Activated naive CD4-positive, alpha-beta T cell treated with anti-CD3 and anti-CD28 coated beads, Interleukin-2, amount 10 ng/mL, durations not matched to agents 7 days and 5 days (primary cell): ENCODE data around the gene NOS1.
"Not testable (repeated sequence)": the region's sequence is repeated elsewhere in the genome, so short reads cannot be mapped to it uniquely, and the experiment has no call there.

Source experiments
- CTCF ChIA-PET: fragments of 350-600 bp; sonication (Branson Sonifier 250); formaldehyde crosslinking; loops from one replicate; lab custom pipeline; 2021; ENCODE audit warnings: antibody characterized with exemption; lab: Charles Lee
- DNase-seq: peaks from one replicate; pipeline ENCODE4 v3.0.0-alpha.2; 2020
- H3K27ac Mint-ChIP-seq: one replicate; pipeline ENCODE4 v1.8.0; 2021; ENCODE audit warnings: mild to moderate bottlenecking, moderate library complexity, mixed read lengths
- H3K27me3 Mint-ChIP-seq: one replicate; pipeline ENCODE4 v1.8.0; 2021; ENCODE audit warnings: mild to moderate bottlenecking, mixed read lengths
- H3K36me3 Mint-ChIP-seq: one replicate; pipeline ENCODE4 v1.8.0; 2021; ENCODE audit warnings: mixed read lengths
- H3K4me1 Mint-ChIP-seq: one replicate; pipeline ENCODE4 v1.8.0; 2021; ENCODE audit warnings: mixed read lengths
- H3K4me3 Mint-ChIP-seq: one replicate; pipeline ENCODE4 v1.8.0; 2021; ENCODE audit warnings: mild to moderate bottlenecking, moderate library complexity, mixed read lengths
- H3K9me3 Mint-ChIP-seq: one replicate; pipeline ENCODE4 v1.8.0; 2021; ENCODE audit warnings: mixed read lengths

The NOS1 gene

GRCh38 chr12:117213295-117213808 is 148.1 kb downstream of the NOS1 start:
- Mint-ChIP-seq H3K9me3 (no peaks in the 10 kb centered on the region), H3K36me3 (no peaks in the 10 kb centered on the region), H3K27ac (no peak overlapping the region), H3K4me1 (no peaks in the 10 kb centered on the region), H3K4me3 (no peak overlapping the region), H3K27me3 (peaks cover 32% of the 10 kb centered on the region)
- CTCF ChIA-PET: interaction anchor here (0.8 to 1.7 kb wide), 4 partner anchors 9 to 643 kb away, joined by 3 to 4 read pairs (median 4); no protein-coding TSS in a partner anchor
- no peak for DNase-seq

GRCh38 chr12:117212563-117213190 is 148.7 kb downstream of the NOS1 start:
- CTCF ChIA-PET: interaction anchor here (0.8 to 1.3 kb wide), 3 partner anchors 10 to 644 kb away, joined by 3 to 4 read pairs (median 4); no protein-coding TSS in a partner anchor
- no peaks in the 10 kb centered on the region for H3K4me1 Mint-ChIP-seq
- no peaks in the 10 kb centered on the region for H3K36me3 Mint-ChIP-seq
- peaks cover 32% of the 10 kb centered on the region for H3K27me3 Mint-ChIP-seq
- no peak overlapping the region for H3K27ac Mint-ChIP-seq
- no peak overlapping the region for H3K4me3 Mint-ChIP-seq
- peak; percentile 70 for DNase-seq
- no peaks in the 10 kb centered on the region for H3K9me3 Mint-ChIP-seq

- DNase-seq: no peak
- Mint-ChIP-seq H3K4me1 (no peaks in the 10 kb centered on the region), H3K27ac (no peak overlapping the region), H3K27me3 (peaks cover 46% of the 10 kb centered on the region), H3K4me3 (no peak overlapping the region), H3K36me3 (no peaks in the 10 kb centered on the region), H3K9me3 (no peaks in the 10 kb centered on the region)
- CTCF ChIA-PET: interaction anchor here (0.9 to 1.8 kb wide), 8 partner anchors 8 to 640 kb away, joined by 3 to 5 read pairs (median 3); no protein-coding TSS in a partner anchor
Measured at GRCh38 chr12:117210266-117210918, 151.0 kb downstream of the NOS1 start.

GRCh38 chr12:117209626-117210025 is 151.8 kb downstream of the NOS1 start:
- Mint-ChIP-seq H3K27me3 (peaks cover 43% of the 10 kb centered on the region), H3K27ac (no peak overlapping the region), H3K9me3 (no peaks in the 10 kb centered on the region), H3K36me3 (no peaks in the 10 kb centered on the region), H3K4me1 (no peaks in the 10 kb centered on the region), H3K4me3 (no peak overlapping the region)
- no peak for DNase-seq
- CTCF ChIA-PET: interaction anchor here (0.6 kb wide), 1 partner anchor 839 kb away, joined by 3 read pairs; no protein-coding TSS in a partner anchor

GRCh38 chr12:117208811-117209455 is 152.5 kb downstream of the NOS1 start:
- no peak overlapping the region for H3K4me3 Mint-ChIP-seq
- CTCF ChIA-PET: interaction anchor here (0.6 kb wide), 1 partner anchor 840 kb away, joined by 3 read pairs; no protein-coding TSS in a partner anchor
- no peak overlapping the region for H3K27ac Mint-ChIP-seq
- no peaks in the 10 kb centered on the region for H3K4me1 Mint-ChIP-seq
- DNase-seq: no peak
- H3K27me3 Mint-ChIP-seq: peaks cover 43% of the 10 kb centered on the region
- H3K9me3 Mint-ChIP-seq: no peaks in the 10 kb centered on the region
- no peaks in the 10 kb centered on the region for H3K36me3 Mint-ChIP-seq

GRCh38 chr12:117208206-117208605 is 153.2 kb downstream of the NOS1 start:
- CTCF ChIA-PET: no interaction called here
- H3K4me3 Mint-ChIP-seq: no peak overlapping the region

GRCh38 chr12:117207675-117208074 is 153.8 kb downstream of the NOS1 start:
- DNase-seq: no peak
- Mint-ChIP-seq H3K36me3 (no peaks in the 10 kb centered on the region), H3K27me3 (peaks cover 46% of the 10 kb centered on the region), H3K27ac (no peak overlapping the region), H3K4me1 (no peaks in the 10 kb centered on the region), H3K4me3 (no peak overlapping the region), H3K9me3 (no peaks in the 10 kb centered on the region)
- CTCF ChIA-PET: no interaction called here

More at GRCh38 chr12:117208206-117208605, 153.2 kb downstream of the NOS1 start:
- peaks cover 46% of the 10 kb centered on the region for H3K27me3 Mint-ChIP-seq
- H3K9me3 Mint-ChIP-seq: no peaks in the 10 kb centered on the region
- no peaks in the 10 kb centered on the region for H3K4me1 Mint-ChIP-seq
- no peak for DNase-seq
- no peaks in the 10 kb centered on the region for H3K36me3 Mint-ChIP-seq
- H3K27ac Mint-ChIP-seq: no peak overlapping the region

GRCh38 chr12:117202556-117202955 is 158.9 kb downstream of the NOS1 start:
- no peaks in the 10 kb centered on the region for H3K4me1 Mint-ChIP-seq
- no peaks in the 10 kb centered on the region for H3K36me3 Mint-ChIP-seq
- no peaks in the 10 kb centered on the region for H3K9me3 Mint-ChIP-seq
- H3K4me3 Mint-ChIP-seq: no peak overlapping the region
- no peak overlapping the region for H3K27ac Mint-ChIP-seq
- DNase-seq: no peak
- CTCF ChIA-PET: interaction anchor here (1.1 kb wide), 1 partner anchor 9 kb away, joined by 3 read pairs; no protein-coding TSS in a partner anchor
- H3K27me3 Mint-ChIP-seq: peaks cover 34% of the 10 kb centered on the region

GRCh38 chr12:117202033-117202432 is 159.4 kb downstream of the NOS1 start:
- CTCF ChIA-PET: interaction anchor here (1.1 kb wide), 1 partner anchor 9 kb away, joined by 3 read pairs; no protein-coding TSS in a partner anchor
- DNase-seq: no peak
- Mint-ChIP-seq H3K4me3 (no peak overlapping the region), H3K4me1 (no peaks in the 10 kb centered on the region), H3K27ac (no peak overlapping the region), H3K9me3 (no peaks in the 10 kb centered on the region), H3K27me3 (peaks cover 31% of the 10 kb centered on the region), H3K36me3 (no peaks in the 10 kb centered on the region)

- H3K4me3 Mint-ChIP-seq, DNase-seq, H3K9me3 Mint-ChIP-seq, CTCF ChIA-PET, H3K27ac Mint-ChIP-seq, H3K36me3 Mint-ChIP-seq, H3K4me1 Mint-ChIP-seq: not testable (repeated sequence)
- H3K27me3 Mint-ChIP-seq: peaks cover 30% of the 10 kb centered on the region
Measured at GRCh38 chr12:117199956-117200744, 161.3 kb downstream of the NOS1 start.

- H3K4me3 Mint-ChIP-seq, H3K36me3 Mint-ChIP-seq, H3K9me3 Mint-ChIP-seq, CTCF ChIA-PET, H3K27ac Mint-ChIP-seq, H3K4me1 Mint-ChIP-seq, DNase-seq: not testable (repeated sequence)
- peaks cover 40% of the 10 kb centered on the region for H3K27me3 Mint-ChIP-seq
Measured at GRCh38 chr12:117196334-117196733, 165.1 kb downstream of the NOS1 start.

- H3K27me3 Mint-ChIP-seq: peaks cover 43% of the 10 kb centered on the region
- H3K9me3 Mint-ChIP-seq, H3K27ac Mint-ChIP-seq, H3K4me1 Mint-ChIP-seq, DNase-seq, H3K36me3 Mint-ChIP-seq, CTCF ChIA-PET, H3K4me3 Mint-ChIP-seq: not testable (repeated sequence)
Measured at GRCh38 chr12:117195027-117195426, 166.4 kb downstream of the NOS1 start.

GRCh38 chr12:117193903-117194302 is 167.5 kb downstream of the NOS1 start:
- no peak overlapping the region for H3K27ac Mint-ChIP-seq
- H3K27me3 Mint-ChIP-seq: peaks cover 43% of the 10 kb centered on the region
- peaks cover 10% of the 10 kb centered on the region for H3K4me1 Mint-ChIP-seq
- H3K36me3 Mint-ChIP-seq: peaks cover 2% of the 10 kb centered on the region
- H3K4me3 Mint-ChIP-seq: no peak overlapping the region
- CTCF ChIA-PET: no interaction called here
- DNase-seq: no peak
- peaks cover 6% of the 10 kb centered on the region for H3K9me3 Mint-ChIP-seq
